Renal cortical epithelial cell (primary cell): ENCODE data around the gene ZBTB38. TPM values are rescaled to one million over a fixed set of nuclear protein-coding genes. Genes with fewer than 3 reads are reported as not detected.

Experiments
- DNase-seq: peaks from one replicate; pipeline ENCODE4 v3.0.0-alpha.2; 2011; ENCODE audit warnings: low read depth
- total RNA-seq: library from RNA; depleted of rRNA; stranded (reverse); fragments of >200 nt; gene quantifications from 2 replicates; pipeline ENCODE4 v1.2.3, GENCODE V29; 2014

The ZBTB38 gene
- total RNA-seq, 1 donor from 2014 or later: 340 TPM

DNA sequence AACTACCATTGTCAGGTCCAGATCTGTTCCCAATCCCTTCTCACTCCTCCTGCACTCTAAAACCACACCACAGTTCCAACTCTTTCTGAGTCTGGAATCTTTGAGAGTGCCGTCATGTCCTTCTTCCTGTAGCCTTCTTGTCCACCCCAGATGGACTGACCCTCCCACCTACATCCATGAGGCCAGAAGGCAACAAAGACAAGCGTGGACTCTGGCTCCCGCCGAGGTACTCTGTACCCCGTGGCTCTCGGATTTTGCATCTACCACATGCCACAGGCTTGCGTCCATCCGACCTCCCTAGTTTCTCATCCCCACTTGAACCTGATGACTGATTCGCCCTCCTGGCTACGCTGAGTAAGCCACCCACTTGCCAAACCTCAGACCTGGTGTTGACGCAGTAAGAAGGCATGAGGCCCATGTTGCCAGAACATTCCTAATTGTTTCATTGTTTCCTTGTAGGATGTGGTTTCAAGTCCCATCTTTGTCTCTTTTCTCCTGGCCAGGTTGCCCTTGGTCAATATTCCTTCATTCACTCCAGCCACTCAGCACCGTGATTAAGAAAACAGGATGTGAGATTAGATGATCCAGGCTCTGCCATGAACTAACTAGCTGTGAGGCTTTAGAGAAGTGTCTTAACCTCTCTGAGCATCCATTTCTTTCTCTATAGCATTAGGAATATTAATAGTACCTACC lies 1.1 kb upstream of the ZBTB38 start:
- peak; percentile 100 for DNase-seq

DNA sequence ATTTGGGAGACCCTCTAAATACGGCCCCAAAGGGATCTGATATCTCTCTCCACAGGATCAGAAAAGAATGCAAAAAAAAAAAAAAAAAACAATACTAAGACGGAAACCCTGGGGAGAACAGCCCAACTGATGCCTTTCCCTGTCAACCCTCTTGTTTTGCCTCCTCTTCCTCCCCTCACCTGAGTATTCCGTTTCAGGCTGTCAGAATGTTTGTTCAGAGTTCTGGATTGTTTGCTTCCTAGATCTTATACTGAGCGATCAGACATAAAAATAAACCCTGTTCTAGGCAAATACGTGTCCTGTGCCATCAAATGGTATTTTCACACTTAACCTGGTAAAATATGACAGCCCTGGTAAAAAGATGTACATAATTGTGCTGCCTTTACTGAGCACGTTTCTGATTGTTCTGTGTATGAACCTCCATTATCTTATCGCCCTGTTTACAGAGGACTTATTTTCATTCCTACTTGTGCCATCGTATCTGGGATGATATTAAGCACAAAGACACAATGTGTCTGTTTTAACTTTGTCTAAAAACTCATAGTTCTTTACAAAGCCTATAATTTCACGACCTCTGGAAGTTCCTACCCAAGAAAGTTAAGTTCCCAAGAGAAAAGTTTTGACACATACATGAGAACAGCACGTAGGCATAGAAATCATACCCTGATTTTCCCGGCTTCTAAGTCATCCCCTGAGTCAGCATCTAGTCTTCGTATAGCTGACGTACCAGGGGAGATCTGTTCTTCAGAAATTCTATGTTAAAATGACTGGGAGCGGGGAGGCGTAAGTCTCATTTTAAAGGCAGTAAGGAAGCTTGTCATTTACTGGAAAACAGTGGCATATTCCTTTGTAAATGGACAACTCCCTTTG lies 856 bp downstream of the ZBTB38 start:
- no peak for DNase-seq

DNA sequence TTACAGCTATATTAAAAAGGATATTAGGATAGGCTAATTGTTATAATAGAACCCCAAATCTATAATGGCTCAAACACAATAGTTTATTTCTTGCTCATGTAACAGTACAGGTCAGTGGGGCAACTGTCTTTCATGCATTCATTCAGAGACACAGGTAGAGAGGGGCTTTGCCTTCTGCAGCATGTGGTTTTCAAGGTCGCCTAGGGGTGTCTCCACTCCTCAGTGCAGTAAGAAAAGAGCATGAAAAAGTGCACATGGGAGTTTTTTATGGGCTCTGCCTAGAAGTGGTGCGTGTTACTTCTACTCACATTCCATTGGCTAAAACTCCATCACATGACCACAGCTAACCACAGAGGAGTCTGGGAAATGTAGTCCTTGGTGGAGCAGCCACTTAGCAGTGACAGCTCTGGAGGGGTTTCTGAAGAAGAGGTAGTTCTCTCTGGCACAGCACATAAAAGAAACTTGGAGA lies 1.8 kb downstream of the ZBTB38 start:
- peak; percentile 82 for DNase-seq

DNA sequence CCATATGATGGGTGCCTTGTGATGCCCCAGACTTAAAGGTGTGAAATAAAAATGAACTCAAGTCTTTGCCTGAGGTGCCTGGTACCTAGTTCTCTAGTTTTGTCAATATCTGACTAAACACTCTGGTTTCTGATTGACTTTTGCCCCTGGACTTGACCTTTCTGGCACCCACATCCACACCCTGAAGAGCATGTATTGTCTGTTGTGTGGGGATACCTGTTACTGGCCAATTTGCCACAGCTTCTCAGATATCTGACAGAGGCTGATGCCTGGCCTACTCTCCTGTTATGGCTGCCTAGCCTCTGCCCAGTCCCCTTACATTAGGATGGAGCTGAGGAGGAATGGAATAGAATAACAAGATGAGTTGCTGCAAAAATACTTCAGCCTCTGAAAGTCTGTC lies 3.6 kb downstream of the ZBTB38 start:
- no peak for DNase-seq

DNA sequence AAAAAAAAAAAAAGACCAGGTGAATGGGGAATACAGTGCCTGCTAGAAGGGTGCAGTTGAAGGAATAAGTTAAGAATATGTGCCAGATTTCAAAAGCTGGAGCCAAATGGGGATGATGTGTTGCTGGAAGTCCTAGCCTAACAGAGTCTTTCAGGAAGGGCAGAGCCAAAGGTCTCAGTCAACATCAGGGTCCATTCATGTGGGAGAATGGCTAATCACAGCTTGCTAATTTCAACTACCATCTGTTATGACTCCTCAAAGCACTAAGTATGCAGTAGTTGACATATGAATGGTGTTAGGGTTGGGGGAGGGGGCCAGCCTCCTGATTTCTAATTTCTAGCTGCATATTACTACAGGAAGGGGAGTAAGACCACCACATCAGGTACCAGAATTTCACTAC lies 4.4 kb downstream of the ZBTB38 start:
- DNase-seq: no peak

DNA sequence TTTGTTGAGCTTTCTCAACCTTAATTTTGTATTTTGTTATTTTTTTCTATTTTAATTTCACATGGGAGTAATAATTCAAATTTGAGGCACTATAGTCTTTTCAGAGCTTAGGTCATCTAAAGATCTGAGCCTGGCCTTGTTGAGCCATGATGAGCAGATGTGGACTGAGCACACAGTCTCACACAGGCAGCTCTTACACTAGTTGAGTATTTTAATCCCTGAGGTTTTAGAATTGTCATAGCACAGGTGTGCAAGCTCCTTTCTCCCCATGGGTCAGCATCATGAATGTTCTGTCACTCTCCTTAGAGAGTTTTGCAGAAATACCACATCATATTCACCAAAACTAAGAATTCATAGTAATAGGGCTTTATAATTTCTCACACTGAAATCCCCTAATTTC lies 4.9 kb downstream of the ZBTB38 start:
- DNase-seq: no peak

DNA sequence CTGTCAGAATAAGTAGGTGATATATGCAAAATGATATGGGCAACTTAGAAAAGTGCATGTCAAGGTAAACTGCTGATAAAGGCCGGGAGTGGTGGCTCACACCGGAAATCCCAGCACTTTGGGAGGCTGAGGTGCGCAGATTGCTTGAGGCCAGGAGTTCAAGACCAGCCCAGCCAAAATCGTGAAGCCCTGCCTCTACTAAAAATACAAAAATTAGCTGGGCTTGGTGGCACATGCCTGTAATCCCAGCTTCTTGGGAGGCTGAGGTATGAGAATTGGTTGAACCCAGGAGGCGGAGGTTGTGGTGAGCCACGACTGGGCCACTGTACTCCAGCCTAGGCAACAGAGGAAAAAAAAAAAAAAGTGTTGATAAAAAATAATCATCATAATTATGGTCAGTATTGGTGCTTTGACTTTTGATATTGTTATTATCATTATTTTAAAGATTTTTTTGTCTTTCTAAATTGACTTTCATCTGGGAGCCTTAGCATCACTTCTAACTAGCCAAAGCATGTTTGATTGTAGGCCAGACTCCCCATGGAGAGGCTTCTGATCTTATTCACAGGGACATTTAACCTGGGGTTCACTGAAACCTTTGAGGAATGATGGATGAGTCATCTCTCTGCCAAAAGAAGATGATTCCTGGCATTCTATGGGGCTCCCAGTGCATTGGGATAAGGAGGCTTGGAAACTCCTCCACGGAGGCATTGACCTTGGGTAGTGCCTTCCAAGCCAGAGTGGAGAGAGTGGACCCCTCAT lies 5.6 kb downstream of the ZBTB38 start:
- peak; percentile 56 for DNase-seq

DNA sequence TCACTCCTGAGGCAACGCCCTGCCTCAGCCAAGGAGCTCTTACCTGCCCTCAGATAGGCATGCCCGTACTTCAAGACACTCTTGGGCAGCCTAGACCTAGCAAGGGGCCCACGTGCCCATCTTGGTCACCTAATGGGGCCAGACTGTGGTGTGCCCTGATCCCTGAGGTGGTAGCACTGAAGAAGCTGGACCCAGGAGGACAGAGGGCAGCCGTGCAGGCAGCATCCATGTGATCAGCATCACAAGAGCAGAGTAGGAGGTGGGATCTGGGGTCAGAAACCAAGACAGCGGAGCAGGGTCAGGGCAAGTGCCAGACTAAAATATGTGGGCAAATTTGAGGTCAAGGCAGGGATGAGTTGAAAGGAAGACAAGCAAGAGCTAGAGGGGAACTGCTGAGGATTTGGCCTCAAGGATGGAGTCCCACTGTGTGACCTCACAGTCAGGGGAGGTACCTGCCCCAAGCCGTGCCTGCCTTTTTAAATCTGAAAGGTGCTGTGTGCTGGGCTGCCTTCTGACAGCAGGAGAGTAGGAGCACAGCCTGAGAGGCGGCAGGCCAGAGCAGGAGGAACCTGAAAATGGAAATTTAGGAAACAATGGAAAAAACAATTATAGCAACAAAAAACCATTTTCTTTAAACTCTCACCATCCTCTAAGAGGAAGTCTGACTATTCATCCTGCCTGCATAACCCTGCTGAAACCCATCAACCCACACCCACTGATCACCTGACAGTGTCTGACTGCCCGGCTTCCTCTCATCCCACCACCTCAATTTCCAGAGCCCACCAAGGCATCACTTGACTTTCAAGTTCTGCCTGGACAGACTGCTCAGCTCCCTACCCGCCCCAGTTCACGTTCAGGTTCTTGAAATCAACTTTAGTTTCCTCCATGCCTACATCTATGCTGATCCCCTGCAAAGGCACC lies 7.3 kb downstream of the ZBTB38 start:
- DNase-seq: no peak

DNA sequence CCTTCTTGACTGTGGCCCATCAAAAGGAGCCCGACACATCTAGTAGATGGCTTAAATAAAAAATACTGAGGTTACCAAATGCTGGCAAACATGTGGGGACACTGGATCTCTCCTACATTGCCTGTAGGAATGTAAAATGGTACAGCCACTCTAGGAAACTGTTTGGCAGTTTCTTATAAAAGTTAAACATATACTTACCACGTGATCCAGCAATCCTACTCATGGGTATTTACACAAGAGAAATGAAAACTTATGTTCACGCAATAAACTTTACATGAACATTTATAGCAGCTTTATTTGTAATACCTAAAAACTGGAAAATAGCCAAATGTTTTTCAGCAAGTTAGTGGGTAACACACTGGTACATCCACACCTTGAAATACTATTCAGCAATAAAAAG lies 9.1 kb downstream of the ZBTB38 start:
- no peak for DNase-seq

DNA sequence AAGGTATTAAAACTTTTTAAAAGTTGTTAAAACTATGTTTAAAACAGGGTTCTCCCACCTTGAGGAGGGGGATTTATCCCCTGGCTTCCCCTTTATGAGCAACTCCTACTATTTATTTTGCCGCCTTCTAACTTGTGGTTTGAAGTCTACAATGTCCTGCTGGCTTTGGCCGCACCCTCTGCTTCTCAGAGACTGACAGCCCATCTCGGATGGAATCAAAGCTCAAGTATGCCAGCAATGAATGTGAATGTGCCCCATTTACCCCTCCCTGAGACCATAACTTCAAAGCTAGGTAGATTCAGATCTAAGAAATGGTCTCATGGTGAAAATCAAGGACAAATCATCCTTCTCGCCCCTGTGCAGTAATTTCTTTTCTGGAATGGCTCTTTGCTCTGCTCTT lies 10.3 kb downstream of the ZBTB38 start:
- no peak for DNase-seq

DNA sequence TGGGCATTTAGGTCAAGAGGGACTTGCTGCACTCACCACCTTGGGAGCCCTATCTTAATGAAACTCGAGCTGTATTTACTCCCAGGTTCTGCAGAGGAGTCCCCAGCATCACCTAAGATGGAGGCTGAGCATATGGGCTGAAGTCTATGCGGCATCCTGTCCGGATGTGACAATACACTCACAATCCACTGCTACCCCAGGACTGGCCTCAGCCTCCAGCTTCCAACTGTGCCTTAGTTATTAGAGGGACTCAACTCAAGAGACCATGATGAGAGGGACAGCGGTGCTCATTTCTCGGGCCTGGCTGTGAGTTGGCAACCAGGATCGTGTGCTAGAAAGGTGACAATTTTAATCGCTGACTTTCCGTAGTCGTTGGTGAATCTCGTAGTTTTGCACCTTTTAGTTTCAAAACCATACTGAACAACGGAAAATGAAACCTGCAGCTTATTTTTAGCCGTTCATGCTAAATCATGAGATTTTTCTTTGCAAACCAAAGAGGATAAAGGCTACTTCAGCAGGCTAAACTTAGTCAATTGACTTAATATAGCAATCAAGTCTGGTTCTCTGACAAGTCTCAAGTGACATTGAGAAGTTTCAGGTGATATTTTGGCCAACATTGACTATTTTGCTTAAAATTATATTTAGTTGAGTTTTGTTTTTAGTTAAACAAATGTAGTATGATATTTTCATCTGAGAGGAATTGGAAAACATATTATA lies 11.1 kb downstream of the ZBTB38 start:
- no peak for DNase-seq

DNA sequence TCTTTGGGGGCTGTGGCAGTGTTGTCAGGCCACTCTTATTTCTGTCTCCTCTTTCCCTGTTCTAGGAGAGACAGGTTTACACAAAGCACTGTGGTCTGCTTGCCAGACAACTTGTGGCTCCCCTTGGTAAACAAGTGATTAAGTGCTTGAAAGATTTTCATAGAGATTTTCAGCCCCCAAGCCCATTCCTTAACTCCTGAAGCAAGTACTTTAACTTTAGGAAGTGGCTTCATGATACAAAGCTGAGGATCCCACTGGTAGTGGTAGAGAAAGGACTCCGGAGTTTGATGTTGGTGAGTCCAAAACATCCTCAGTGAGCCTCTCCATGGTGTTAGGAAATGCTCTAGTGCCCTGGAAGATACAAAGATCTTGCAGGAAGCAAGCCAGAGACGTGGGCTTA lies 12.0 kb downstream of the ZBTB38 start:
- DNase-seq: no peak

DNA sequence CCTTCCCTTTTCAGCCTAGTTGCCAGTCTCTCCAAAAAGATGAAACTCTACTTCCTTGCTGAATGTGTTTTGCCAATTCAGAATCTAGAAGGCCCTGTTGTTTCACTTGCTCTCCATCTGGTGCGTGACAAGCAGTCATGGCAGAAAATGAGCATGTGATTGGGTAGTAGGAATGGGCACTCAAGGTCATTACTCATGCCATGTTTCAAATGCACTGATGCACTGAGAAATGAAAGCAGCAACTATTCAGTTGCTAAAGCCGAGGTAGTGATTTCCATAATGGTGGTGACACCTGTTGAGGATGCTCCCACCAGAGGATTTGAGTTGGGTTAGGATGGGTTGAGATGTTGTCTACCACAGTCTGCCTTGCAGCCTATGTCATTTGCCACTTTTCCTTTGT lies 12.7 kb downstream of the ZBTB38 start:
- DNase-seq: no peak

DNA sequence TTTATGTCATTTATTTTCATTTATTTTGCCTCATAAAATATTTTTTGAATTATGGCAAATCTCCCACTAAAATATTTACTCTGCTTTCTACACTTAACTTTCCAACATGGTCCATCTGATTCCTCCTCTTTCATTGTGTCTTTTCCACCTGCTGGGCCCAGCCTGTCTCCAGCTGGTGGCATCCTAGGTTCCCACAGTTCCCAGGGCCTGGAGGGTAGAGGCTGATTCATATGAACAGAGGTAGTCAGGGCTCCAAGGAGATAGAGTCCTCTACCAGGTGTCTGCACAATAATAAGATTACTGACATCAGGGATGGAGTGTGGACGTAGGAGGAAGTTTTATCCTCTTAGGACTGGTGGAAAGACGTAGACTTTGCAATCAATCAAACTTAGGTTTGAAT lies 14.3 kb downstream of the ZBTB38 start:
- no peak for DNase-seq

DNA sequence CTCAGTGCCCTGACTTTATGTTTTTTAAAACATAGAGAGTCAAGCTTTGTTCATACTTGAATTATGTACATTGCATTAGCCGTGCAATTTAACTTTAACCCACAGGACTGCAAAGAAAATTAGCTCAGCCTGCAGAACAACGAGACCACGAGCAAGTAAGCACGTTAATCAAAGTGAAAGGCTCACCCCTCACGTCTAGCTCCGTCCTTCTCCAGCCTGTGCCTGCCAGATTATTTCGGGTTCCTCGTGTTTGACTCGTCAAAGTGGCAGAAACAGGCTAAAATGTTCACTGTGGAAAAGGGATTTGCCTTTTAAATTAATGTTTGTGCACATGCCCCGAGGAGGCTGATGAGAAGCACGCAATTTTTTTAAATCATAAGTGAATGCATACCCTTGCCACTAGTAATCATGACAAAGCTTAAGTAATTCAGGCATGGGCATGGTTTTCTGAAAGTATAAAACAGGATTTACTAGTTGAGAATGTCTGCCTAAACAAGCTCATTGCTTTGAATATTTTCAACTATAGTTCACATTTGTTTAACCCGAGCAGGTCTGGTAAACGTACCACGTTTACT lies 15.3 kb downstream of the ZBTB38 start:
- no peak for DNase-seq

DNA sequence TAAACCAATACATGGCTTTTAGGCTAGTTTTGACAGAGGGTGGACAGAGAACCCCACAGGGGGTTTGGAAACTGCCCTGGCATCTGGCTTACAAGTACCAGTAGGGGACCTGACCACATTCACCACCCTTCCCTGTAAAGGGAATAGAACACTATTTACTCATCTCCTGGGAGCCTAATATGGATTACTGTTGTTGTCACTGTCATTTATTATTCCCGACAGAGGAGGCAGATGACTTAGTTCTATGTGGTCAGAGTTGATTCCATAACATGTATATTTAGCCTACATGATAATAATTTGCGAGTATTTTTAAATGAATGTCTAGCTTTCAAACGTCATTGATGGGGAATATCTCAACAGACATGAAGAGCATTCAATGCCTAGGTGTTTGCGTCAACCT lies 15.9 kb downstream of the ZBTB38 start:
- no peak for DNase-seq

DNA sequence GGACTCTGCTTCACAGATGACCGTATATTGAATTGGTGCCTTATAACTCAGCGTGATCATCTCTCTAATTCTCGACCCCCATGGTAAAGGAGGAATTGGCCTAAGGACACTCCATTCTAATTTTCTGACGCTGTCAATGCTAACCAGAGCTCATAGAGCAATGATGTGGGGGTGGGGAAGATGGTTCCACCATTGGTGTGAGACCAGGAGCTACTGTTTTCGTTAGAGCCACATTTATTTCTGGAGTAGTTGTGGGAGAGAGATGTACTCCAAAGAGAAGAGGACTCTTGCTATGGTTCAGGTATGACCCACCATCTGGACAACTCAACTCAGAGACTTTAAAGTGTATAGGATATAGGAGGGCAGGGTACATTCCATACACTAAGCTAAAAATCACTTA lies 16.3 kb downstream of the ZBTB38 start:
- DNase-seq: no peak

DNA sequence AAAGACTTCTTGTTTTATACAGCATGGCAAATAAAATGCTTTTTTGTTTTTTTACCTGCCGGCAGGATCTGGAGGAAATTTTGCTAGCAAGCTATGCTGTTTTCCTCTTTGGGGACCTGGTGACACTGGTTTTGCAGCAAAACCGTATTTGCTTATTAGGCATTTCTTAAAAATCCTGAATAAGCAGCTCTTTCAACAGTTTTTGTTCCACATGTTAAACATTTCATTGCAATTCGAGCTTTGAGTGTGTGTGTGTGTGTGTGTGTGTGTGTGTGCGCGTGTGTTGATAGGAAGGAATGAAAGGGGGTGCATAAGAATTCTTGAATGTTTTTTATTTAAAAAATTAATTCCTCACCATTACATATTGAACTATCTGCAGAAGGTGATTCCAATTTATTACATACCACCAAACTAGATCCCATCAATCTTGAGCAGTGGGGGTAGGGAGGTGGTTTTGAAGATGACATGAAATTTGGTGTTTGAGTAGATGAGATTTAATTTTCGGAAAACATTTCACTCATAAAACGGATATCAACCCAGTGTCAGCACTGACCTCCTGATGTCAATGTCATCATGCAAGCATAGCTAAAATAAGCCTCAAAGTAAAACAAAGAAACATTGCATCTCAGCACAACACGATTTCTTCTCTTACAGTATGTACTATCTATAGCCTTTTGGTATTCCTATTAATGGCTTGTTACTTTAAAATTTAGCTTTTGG lies 17.3 kb downstream of the ZBTB38 start:
- no peak for DNase-seq

DNA sequence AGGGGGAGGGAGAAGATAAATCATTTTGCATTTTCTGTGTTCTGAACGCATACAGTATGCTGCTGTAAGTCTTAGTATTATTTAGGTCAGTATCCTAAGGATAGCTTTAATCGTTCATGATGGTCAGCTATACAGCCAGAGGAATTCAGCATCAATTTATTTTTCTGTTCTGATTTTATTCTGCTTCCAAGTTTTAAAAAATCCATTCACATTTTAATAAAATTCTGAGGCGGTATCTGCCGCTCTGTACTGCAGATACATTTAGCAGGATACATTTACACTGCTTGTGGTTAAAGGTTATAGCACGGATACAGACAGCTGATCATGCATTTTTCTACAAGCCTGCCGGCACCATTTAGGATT lies 17.8 kb downstream of the ZBTB38 start:
- DNase-seq: no peak

DNA sequence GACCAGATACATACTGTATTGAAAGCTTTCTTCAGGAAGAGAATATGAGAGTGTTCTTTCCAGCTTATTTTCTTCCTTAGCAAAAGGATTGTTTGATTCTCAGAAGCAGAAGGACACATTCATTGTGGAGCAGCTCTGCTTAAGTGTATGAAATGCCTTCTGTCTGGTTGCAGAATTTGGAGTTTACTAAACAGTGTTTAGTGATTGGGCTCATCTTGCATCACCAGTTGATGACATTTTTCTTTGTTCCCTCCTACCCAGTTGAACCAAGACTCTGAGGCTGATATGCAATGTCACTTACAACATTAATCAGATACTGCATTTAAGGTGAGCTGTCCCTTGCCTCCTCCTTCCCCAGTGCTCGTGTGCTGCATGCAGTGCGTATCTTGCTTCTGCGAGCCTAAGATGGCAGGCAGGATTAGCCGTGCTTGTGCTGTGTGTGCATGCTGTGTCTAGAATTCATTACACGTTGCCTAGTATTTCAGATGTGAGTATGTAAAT lies 18.4 kb downstream of the ZBTB38 start:
- DNase-seq: no peak
